Ishikawa (cell line): ENCODE measurements around the gene WDR45.

Experiments used
- EP300 ChIP-seq: IDR thresholded peaks from 2 replicates; pipeline ENCODE4 v1.6.1; 2012; ENCODE audit warnings: borderline replicate concordance
- FOXM1 ChIP-seq: IDR thresholded peaks from 2 replicates; pipeline ENCODE4 v1.6.1; 2012; ENCODE audit warnings: low read depth, borderline replicate concordance
- MAX ChIP-seq: IDR thresholded peaks from 2 replicates; pipeline ENCODE4 v1.6.1; 2012
- NFIC ChIP-seq: IDR thresholded peaks from 2 replicates; pipeline ENCODE4 v1.6.1; 2012
- RAD21 ChIP-seq: IDR thresholded peaks from 2 replicates; pipeline ENCODE4 v1.6.1; 2012; ENCODE audit warnings: low read depth
- TAF1 ChIP-seq: IDR thresholded peaks from 2 replicates; pipeline ENCODE4 v1.6.1; 2012; ENCODE audit warnings: low read depth, mild to moderate bottlenecking
- YY1 ChIP-seq: IDR thresholded peaks from 2 replicates; pipeline ENCODE4 v1.6.1; 2012; ENCODE audit warnings: low read depth
- TF ChIP-seq, protein P1 (sequence below): IDR thresholded peaks from 2 replicates; pipeline ENCODE4 v1.6.1; 2012; ENCODE audit warnings: low read depth, mild to moderate bottlenecking

GRCh38 chrX:49029876-49030275 is 49.8 kb downstream of the WDR45 start:
- TF ChIP-seq EP300 (no peak), NFIC (no peak), RAD21 (no peak), MAX (no peak), FOXM1 (no peak), YY1 (no peak), TAF1 (no peak)
- TF ChIP-seq, protein P1, sequence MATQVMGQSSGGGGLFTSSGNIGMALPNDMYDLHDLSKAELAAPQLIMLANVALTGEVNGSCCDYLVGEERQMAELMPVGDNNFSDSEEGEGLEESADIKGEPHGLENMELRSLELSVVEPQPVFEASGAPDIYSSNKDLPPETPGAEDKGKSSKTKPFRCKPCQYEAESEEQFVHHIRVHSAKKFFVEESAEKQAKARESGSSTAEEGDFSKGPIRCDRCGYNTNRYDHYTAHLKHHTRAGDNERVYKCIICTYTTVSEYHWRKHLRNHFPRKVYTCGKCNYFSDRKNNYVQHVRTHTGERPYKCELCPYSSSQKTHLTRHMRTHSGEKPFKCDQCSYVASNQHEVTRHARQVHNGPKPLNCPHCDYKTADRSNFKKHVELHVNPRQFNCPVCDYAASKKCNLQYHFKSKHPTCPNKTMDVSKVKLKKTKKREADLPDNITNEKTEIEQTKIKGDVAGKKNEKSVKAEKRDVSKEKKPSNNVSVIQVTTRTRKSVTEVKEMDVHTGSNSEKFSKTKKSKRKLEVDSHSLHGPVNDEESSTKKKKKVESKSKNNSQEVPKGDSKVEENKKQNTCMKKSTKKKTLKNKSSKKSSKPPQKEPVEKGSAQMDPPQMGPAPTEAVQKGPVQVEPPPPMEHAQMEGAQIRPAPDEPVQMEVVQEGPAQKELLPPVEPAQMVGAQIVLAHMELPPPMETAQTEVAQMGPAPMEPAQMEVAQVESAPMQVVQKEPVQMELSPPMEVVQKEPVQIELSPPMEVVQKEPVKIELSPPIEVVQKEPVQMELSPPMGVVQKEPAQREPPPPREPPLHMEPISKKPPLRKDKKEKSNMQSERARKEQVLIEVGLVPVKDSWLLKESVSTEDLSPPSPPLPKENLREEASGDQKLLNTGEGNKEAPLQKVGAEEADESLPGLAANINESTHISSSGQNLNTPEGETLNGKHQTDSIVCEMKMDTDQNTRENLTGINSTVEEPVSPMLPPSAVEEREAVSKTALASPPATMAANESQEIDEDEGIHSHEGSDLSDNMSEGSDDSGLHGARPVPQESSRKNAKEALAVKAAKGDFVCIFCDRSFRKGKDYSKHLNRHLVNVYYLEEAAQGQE, result no peak
